Lung (tissue), 12 donors: ENCODE results near the gene DEPP1. TPM values are rescaled to one million over a fixed set of nuclear protein-coding genes. Genes with fewer than 3 reads are reported as not detected.

Source experiments
- ATAC-seq: fragments of 200-7000 bp; cut with Tn5 transposase; one replicate; pipeline ENCODE4 v1.9.1; 2020; ENCODE audit warnings: moderate number of reproducible peaks; ENCODE audit not compliant: insufficient read depth, low FRiP score
- DNase-seq, 3 donors: peaks; one replicate each; pipeline ENCODE4 v3.0.0-alpha.2; 2013 to 2017
- H3K27ac ChIP-seq, 2 donors: one replicate each; pipeline ENCODE4 v1.5.1; 2013; ENCODE audit warnings: mild to moderate bottlenecking in 2 of 2, moderate library complexity in 2 of 2, control low read depth in 1 of 2, inconsistent platforms in 1 of 2, low read depth in 1 of 2, low read length in 1 of 2
- H3K27me3 ChIP-seq, 3 donors: one replicate each; pipeline ENCODE4 v1.5.1; 2013; ENCODE audit warnings: low read length in 2 of 3; ENCODE audit not compliant: control insufficient read depth in 3 of 3, insufficient read depth in 3 of 3
- H3K36me3 ChIP-seq, 4 donors: one replicate each; pipeline ENCODE4 v1.5.1; 2013; ENCODE audit warnings: low read length in 4 of 4, mild to moderate bottlenecking in 1 of 4, moderate library complexity in 1 of 4; ENCODE audit not compliant: control insufficient read depth in 4 of 4, insufficient read depth in 4 of 4
- H3K4me1 ChIP-seq, 5 donors: one replicate each; pipeline ENCODE4 v1.5.1; 2013; ENCODE audit warnings: low read length in 5 of 5, mild to moderate bottlenecking in 2 of 5, moderate library complexity in 1 of 5; ENCODE audit not compliant: control insufficient read depth in 5 of 5, insufficient read depth in 5 of 5
- H3K4me3 ChIP-seq: one replicate; pipeline ENCODE4 v1.5.1; 2013; ENCODE audit warnings: mild to moderate bottlenecking, control low read depth, moderate library complexity
- H3K9ac ChIP-seq, 2 donors: one replicate each; pipeline ENCODE4 v1.5.1; 2013; ENCODE audit warnings: low read length in 2 of 2, control low read depth in 1 of 2; ENCODE audit not compliant: insufficient read depth in 1 of 2
- H3K9me3 ChIP-seq, 4 donors: one replicate each; pipeline ENCODE4 v1.5.1; 2013; ENCODE audit warnings: low read length in 3 of 4, mild to moderate bottlenecking in 1 of 4, moderate library complexity in 1 of 4; ENCODE audit not compliant: control insufficient read depth in 4 of 4, insufficient read depth in 3 of 4
- WGBS, 2 donors: extraction: QIAGEN DNeasy Blood & Tissue Kit; methylation state at CpG; one replicate each; pipeline ENCODE4 v1.1.7; 2013; 5-methylcytosine and 5-hydroxymethylcytosine counted together
- polyA plus RNA-seq, 2 donors: library from polyadenylated mRNA; stranded (reverse); fragments of 200-250 nt; gene quantifications; one replicate each; pipeline ENCODE4 v1.2.1, GENCODE V29; 2013
- total RNA-seq, 2 donors: library from RNA; depleted of rRNA in 1 of 2; stranded (reverse); fragments of >200 nt in 1 of 2; gene quantifications; one replicate each; pipeline ENCODE4 v1.2.1, GENCODE V29; 2014 to 2021
- TF ChIP-seq, protein P1 (sequence below): IDR thresholded peaks from 2 replicates; pipeline ENCODE4 v1.5.1; 2012; ENCODE audit warnings: mild to moderate bottlenecking; ENCODE audit errors: control extremely low read depth, extremely low read depth
- donor health status: control.
- donor health status: control.
- donor health status: Bipolar disorder and iron deficiency.
- donor health status: healthy.
- donor health status: DM: yes; HTN: yes; CAD: no.

The DEPP1 gene
- total and polyA plus RNA-seq, 4 donors: 37.0 to 149 (median 70.1) TPM

DNA sequence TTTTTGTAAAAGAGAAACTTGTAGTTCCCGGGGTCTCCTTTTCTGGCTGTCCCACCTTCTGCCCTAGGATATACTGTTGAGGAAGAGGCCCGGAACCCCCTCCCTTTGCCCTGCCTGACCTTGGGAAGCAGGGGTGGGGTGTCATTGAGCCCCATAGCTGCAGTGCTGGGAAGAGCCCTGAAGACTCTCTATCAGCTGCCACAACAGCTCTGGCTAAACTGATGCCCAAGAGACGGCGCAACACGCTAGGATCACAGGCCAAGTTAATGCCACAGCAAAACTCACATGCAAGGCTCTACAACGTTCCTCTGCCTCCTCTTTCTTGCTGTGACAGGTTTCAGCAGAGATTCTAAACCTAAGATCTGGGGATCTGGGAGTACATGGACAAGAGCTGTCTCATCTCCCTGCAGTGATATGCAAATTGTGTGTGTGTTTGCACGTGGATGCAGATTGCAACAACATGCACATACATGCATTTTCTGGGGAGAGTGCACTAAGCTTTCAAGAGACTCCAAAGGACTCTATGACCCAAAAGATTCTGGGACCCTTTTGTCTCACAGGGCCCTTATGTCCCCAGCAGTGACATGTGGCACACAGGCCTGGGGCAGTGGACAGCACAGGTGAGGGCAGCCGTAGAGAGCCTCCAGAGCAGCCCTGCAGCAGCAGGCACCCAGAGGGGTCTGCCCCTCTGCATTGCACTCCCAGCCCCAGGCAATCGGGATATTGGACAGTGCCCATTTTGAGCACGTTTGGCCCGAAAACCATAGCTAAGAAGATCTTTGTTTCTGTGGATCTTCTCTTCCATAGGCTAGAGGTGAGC lies 16.5 kb downstream of the DEPP1 start:
- Histone ChIP-seq H3K36me3 (no peaks in the 10 kb centered on the region), H3K4me1 (peaks cover 9 to 38% (median 28%) of the 10 kb centered on the region in 5 donors), H3K27me3 (no peaks in the 10 kb centered on the region), H3K27ac (peak overlapping the region in 1 of 2 donors; percentile 99), H3K9me3 (no peaks in the 10 kb centered on the region), H3K4me3 (no peak overlapping the region), H3K9ac (no peak overlapping the region)
- TF ChIP-seq, protein P1, sequence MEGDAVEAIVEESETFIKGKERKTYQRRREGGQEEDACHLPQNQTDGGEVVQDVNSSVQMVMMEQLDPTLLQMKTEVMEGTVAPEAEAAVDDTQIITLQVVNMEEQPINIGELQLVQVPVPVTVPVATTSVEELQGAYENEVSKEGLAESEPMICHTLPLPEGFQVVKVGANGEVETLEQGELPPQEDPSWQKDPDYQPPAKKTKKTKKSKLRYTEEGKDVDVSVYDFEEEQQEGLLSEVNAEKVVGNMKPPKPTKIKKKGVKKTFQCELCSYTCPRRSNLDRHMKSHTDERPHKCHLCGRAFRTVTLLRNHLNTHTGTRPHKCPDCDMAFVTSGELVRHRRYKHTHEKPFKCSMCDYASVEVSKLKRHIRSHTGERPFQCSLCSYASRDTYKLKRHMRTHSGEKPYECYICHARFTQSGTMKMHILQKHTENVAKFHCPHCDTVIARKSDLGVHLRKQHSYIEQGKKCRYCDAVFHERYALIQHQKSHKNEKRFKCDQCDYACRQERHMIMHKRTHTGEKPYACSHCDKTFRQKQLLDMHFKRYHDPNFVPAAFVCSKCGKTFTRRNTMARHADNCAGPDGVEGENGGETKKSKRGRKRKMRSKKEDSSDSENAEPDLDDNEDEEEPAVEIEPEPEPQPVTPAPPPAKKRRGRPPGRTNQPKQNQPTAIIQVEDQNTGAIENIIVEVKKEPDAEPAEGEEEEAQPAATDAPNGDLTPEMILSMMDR: no peak
- ATAC-seq: no peak
- no peak for DNase-seq
- WGBS, 2 donors: 85 to 91% methylated on average over 11 of the region's 11 CpGs

DNA sequence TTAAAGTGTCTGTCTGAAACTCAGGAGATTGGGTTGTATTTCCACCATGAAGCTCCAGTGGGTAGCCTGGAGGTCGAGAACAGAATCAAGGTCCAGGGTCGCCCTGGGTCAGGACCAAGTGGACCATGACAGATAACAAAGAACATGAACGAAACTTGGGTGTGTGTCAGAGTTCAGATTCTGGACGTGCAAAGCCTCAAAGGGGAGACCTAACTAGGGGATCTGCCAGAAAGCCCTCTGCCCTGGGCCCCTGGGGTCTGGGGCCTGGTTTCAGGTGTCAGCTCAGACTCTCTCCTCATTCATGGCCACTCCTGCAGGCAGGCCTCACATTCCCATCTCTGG lies 17.4 kb downstream of the DEPP1 start:
- Histone ChIP-seq H3K4me1 (peaks cover 9 to 35% (median 23%) of the 10 kb centered on the region in 5 donors), H3K27ac (peak overlapping the region in 1 of 2 donors; percentile 99), H3K9me3 (no peaks in the 10 kb centered on the region), H3K9ac (no peak overlapping the region), H3K36me3 (peaks cover 0 to 3% (median under 1%) of the 10 kb centered on the region in 4 donors), H3K27me3 (no peaks in the 10 kb centered on the region), H3K4me3 (no peak overlapping the region)
- TF ChIP-seq, protein P1: no peak
- WGBS, 2 donors: 68 to 76% methylated on average over 4 of the region's 4 CpGs
- ATAC-seq (no peak), DNase-seq (no peak)

DNA sequence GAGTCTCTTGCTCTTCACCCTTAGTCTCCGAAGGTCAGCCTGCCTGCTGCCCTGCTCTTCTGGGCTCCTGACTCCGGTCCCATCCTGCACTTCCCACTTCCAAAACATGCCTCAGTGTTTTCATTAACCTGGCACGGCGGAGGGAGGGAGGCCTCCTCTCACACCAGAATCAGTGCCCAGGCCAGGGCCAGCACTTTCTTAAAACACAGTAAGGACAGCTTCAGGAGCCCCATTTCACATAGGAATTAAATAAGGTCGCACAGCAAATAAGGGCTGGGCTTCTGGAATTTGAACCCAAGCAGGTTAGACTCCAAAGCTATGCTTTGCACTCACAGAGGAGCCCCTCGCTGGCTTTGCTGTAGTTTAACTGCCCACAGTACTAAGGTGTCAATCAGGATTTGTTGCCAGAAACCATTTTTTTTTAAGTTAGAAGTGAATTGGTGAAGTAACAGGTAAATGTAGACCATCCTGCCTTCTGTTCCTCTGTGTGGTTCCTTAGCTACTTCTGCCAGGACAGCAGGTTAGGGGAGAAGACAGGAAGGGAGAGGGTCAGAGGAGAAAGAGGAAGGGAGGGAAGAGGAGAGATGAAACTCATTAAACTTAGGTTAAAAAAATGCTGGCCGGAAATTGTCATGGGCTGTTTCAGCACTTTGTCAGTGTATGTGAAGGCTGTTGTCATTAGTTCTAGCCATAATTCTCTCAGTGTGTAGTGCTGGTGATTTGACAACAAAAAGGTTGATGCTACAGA lies 18.0 kb downstream of the DEPP1 start:
- peaks cover 9 to 31% (median 24%) of the 10 kb centered on the region in 5 donors for H3K4me1 ChIP-seq

More for the DNA sequence above, 18.0 kb downstream of the DEPP1 start:
- peaks cover 0 to 3% (median under 1%) of the 10 kb centered on the region in 4 donors for H3K36me3 ChIP-seq
- peak overlapping the region in 1 of 2 donors; percentile 99 for H3K27ac ChIP-seq
- DNase-seq (no peak), ATAC-seq (no peak)
- TF ChIP-seq, protein P1: no peak
- no peaks in the 10 kb centered on the region for H3K27me3 ChIP-seq
- peak overlapping the region; percentile 60 for H3K4me3 ChIP-seq
- WGBS, 2 donors: 72 to 73% methylated on average over 7 of the region's 7 CpGs
- no peak overlapping the region for H3K9ac ChIP-seq
- no peaks in the 10 kb centered on the region for H3K9me3 ChIP-seq
